Mucosa of gallbladder (tissue), 1 donor: ENCODE measurements around the gene CTPS2. TPM values are rescaled to one million over a fixed set of nuclear protein-coding genes. Genes with fewer than 3 reads are reported as not detected.

Experiments used
- DNase-seq: peaks from one replicate; pipeline ENCODE4 v3.0.0-alpha.2; 2020; ENCODE audit warnings: low spot score
- total RNA-seq: library from RNA; stranded (reverse); gene quantifications from one replicate; pipeline ENCODE4 v1.2.1, GENCODE V29; 2021
- donor health status: DM: no; HTN: no; CAD: no.

CTPS2 gene
- total RNA-seq, 1 donor from 2014 or later, result 18.5 TPM

- DNase-seq, result no peak
Measured at GRCh38 chrX:16559206-16559619, 153.3 kb downstream of the CTPS2 start.

- no peak for DNase-seq
Measured at GRCh38 chrX:16558489-16558888, 154.0 kb downstream of the CTPS2 start.

GRCh38 chrX:16552546-16552945, 159.9 kb downstream of the CTPS2 start:
- DNase-seq, result no peak

GRCh38 chrX:16547644-16548043, 164.8 kb downstream of the CTPS2 start:
- no peak for DNase-seq

- DNase-seq, result no peak
Measured at GRCh38 chrX:16544969-16545368, 167.5 kb downstream of the CTPS2 start.

Other genes starting within 250 kb of the CTPS2 start
- gene S100G, start 62.5 kb downstream of the CTPS2 start, total RNA-seq, result not detected
- 42.6 TPM for gene SYAP1, start 6.9 kb upstream of the CTPS2 start, total RNA-seq
- gene TXLNG, start 73.8 kb upstream of the CTPS2 start, total RNA-seq, result 11.6 TPM
- 88.2 TPM for gene RBBP7, start 157.7 kb upstream of the CTPS2 start, total RNA-seq
- gene REPS2, start 234.0 kb upstream of the CTPS2 start, total RNA-seq, result 17.9 TPM